HG03442 (cell line): ENCODE results near the gene TAMALIN.
A peak's percentile ranks its signal among the peaks of the same experiment; 100 is the strongest.
"Not testable (repeated sequence)": the region's sequence is repeated elsewhere in the genome, so short reads cannot be mapped to it uniquely, and the experiment has no call there.

Experiments used
- ATAC-seq: cut with Tn5 transposase; IDR thresholded peaks from one replicate; pipeline ENCODE4 v1.9.1; 2021; ENCODE audit warnings: mild to moderate bottlenecking, moderate library complexity; ENCODE audit not compliant: unreplicated experiment

Gene TAMALIN

GRCh38 chr12:52006726-52007157, at the start of gene TAMALIN:
TAMALIN (plus strand) TSS chr12:52006946; CDS start chr12:52007020, 74 bp downstream.
- ATAC-seq: no peak

- ATAC-seq: no peak
Measured at GRCh38 chr12:51958542-51958941, 48.2 kb upstream of the TAMALIN start.

GRCh38 chr12:51959211-51959610, 47.5 kb upstream of the TAMALIN start:
- ATAC-seq: no peak

GRCh38 chr12:51959921-51960320, 46.8 kb upstream of the TAMALIN start:
- no peak for ATAC-seq

GRCh38 chr12:51960488-51960887, 46.3 kb upstream of the TAMALIN start:
- ATAC-seq: no peak

GRCh38 chr12:51960890-51961289, 45.9 kb upstream of the TAMALIN start:
- ATAC-seq: no peak

- ATAC-seq: no peak
Measured at GRCh38 chr12:51961834-51962233, 44.9 kb upstream of the TAMALIN start.

- no peak for ATAC-seq
Measured at GRCh38 chr12:51962737-51963136, 44.0 kb upstream of the TAMALIN start.

- no peak for ATAC-seq
Measured at GRCh38 chr12:51963477-51963876, 43.3 kb upstream of the TAMALIN start.

GRCh38 chr12:51969643-51970042, 37.1 kb upstream of the TAMALIN start:
- no peak for ATAC-seq

GRCh38 chr12:51970904-51971646, 35.7 kb upstream of the TAMALIN start:
- ATAC-seq: peak; percentile 92

- no peak for ATAC-seq
Measured at GRCh38 chr12:51971679-51972421, 34.9 kb upstream of the TAMALIN start.

GRCh38 chr12:51972422-51972812, 34.3 kb upstream of the TAMALIN start:
- no peak for ATAC-seq

- no peak for ATAC-seq
Measured at GRCh38 chr12:51972849-51973273, 33.9 kb upstream of the TAMALIN start.

GRCh38 chr12:51973560-51973959, 33.2 kb upstream of the TAMALIN start:
- no peak for ATAC-seq

GRCh38 chr12:51974646-51975045, 32.1 kb upstream of the TAMALIN start:
- no peak for ATAC-seq

GRCh38 chr12:51975196-51975595, 31.6 kb upstream of the TAMALIN start:
- ATAC-seq: no peak

- ATAC-seq: no peak
Measured at GRCh38 chr12:51976376-51977160, 30.2 kb upstream of the TAMALIN start.

- ATAC-seq: no peak
Measured at GRCh38 chr12:51977320-51977753, 29.4 kb upstream of the TAMALIN start.

- ATAC-seq: not testable (repeated sequence)
Measured at GRCh38 chr12:51979306-51979705, 27.4 kb upstream of the TAMALIN start.

GRCh38 chr12:51980051-51980808, 26.5 kb upstream of the TAMALIN start:
- peak; percentile 71 for ATAC-seq
